GM19043 (cell line): ENCODE data around the gene AP3S2.
"Not testable (repeated sequence)": the region's sequence is repeated elsewhere in the genome, so short reads cannot be mapped to it uniquely, and the experiment has no call there.

Source experiments
- ATAC-seq: cut with Tn5 transposase; IDR thresholded peaks from one replicate; pipeline ENCODE4 v1.9.1; 2021; ENCODE audit warnings: low read depth; ENCODE audit not compliant: unreplicated experiment

The AP3S2 gene

DNA sequence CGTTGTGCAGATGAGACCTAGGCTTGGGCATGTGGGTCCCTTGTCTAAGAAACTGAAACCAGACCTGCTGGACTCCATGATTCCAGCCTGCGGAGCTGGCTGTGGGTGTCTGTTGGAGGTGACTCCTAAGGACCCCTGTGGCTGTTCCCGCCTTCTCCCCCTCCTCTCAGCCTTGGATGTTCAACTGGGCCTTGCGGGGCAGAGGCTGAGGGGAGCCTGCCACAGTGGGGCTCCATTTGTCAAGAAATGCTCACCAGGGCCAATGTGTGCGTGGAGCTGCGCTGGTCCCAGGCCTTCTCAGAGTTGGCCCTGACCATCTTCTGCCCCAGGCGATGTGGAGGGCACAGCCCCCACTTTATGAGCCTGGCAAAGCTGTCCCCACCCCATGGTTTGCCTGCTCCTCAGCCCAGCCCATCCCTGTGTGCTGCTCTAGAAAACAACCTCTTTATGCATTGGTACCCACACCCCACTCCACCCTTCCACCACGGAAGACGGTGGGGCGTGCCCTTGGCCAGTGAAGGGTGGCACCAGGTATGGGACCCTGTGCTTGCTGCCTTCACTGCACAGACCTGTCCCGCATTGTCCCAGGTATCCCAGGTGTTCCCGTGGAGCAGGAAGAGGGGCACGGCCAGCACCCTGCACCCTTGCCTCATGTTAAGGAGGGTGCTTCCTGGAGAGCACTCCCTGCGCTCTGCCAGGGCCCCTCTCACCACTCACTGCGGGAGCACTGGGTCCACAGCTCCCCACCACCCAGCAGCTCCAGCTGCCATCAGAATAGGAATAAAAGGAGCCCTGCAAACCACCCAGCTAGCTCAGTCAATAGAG, 109.7 kb downstream of the AP3S2 start:
- ATAC-seq: no peak

DNA sequence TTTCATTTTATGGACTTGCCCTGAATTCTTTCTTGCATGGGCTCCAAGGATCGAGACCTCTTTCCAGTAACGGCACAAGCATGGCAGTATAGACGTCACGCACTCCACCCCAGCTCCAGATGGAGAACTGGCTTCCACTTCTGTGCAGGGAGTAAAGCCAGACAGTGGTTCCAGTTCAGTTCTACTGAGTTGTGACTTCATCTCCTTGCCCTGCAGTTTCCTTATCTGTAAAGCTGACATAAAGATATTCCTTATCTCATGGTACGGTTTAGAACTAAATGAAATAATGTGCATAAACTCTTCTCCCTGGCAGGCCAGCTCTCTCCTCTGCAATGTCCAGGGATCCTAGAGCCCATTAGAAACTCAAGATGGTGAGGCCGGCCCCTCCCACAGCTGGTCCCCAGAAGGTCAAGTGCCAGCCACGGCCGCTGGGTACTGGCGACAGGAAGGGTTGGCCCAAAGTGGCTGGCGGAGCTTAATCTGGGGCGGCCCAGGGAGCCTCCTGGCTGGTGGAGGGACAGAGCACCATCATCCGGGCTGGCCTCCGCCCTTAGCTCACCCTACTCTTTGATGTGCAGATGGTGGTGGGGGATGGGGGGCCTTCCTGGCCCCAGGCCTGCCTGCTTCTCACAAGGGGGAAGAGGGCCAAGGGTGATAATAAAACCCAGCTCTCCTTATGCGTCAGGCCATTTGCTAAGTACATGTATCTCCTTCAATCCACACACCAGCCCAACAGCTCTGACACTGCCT, 110.5 kb downstream of the AP3S2 start:
- ATAC-seq: no peak

DNA sequence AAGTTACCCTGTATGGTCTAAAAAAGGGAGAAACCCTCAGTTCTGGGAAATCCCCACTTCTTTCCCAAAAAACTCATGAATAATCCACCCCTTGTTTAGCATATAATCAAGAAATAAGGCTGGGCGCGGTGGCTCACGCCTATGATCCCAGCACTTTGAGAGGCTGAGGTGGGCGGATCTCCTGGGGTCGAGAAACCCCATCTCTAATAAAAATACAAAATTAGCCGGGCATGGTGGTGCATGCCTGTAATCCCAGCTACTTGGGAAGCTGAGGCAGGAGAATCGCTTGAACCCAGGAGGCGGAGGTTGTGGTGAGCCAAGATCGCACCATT, 111.2 kb downstream of the AP3S2 start:
- not testable (repeated sequence) for ATAC-seq

DNA sequence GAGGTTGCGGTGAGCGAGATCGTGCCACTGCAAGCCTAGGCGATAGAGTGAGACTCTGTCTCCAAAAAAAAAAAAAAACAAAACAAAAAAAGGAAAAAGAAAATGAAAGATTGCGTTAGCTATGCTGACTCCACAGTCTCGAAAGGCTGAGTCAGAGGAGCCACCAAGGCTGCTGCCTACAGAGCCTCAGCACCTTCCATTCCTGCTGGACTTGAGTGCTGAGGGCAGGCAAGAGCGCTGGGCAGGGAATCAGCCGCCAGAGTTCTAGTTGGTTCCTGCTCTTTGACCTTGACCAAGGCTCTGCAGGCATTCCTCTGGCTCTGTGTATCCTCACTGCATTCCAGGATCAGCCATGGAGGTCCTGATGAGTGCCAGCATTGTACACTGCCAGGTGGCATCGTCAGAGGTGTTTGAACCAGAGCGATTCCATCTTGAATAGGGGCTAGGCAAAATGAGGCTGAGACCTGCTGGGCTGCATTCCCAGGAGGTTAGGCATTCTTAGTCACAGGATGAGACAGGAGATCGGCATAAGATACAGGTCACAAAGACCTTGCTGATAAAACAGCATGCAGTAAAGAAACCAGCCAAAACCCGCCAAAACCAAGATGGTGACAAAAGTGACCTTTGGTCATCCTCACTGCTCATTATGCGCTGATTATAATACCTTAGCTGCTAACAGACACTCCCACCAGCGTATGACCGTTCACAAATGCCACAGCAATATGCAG, 111.7 kb downstream of the AP3S2 start:
- ATAC-seq: no peak

DNA sequence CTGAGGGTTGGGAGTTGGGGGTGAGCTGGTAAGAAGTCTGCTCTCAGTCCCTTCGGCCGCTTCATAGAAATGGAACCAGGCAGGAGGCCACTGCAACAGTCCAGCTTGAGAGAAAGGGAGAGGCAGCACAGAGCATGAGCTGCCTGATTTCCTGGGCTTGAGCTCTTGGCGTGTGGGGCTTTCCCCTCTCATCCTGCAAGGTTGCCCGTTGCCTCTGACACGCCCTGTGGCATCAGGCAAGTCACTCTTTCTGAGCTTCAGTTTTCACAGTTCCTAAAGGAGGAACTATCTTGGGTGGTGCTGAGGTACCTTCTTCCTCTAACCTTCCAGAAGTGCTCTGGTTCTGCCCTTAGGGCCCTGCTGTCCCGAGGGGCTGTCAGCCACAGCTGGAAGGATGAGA, 112.7 kb downstream of the AP3S2 start:
- no peak for ATAC-seq

DNA sequence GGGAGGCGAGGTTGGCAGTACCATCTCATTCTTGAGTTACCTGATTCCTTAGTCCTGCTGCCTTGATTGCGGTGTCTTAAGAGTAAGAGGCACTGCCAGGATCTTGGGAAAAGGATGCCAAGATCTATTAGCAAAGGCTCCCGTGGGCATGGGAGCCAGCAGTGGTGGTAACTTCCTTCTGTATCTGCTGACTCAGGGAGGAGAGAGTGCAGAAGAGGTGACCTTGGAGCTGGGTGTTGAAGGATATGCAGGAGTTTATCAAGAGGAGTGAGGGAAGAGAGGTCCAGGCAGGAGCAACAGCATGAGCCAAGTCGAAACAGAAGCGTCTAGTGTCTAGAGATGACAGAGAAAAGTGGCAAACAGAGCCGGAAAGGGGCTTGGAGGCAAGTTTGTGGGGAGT, 113.2 kb downstream of the AP3S2 start:
- no peak for ATAC-seq
